ENCODE results near the gene CAMKMT. TPM values are rescaled to one million over a fixed set of nuclear protein-coding genes. Genes with fewer than 3 reads are reported as not detected.

The CAMKMT gene
- total RNA-seq, 2 donors from 2014 or later = 10.7 to 11.6 TPM

GRCh38 chr2:44566059-44566458 is 204.3 kb downstream of the CAMKMT start:
- Histone ChIP-seq H3K36me3 (no peaks in the 10 kb centered on the region), H3K4me3 (no peak overlapping the region), H3K9me3 (no peaks in the 10 kb centered on the region), H3K4me1 (no peaks in the 10 kb centered on the region), H3K9ac (ENCODE audit: low read depth in 2 of 2, low read length in 2 of 2) (no peak overlapping the region), H3K27me3 (no peaks in the 10 kb centered on the region), H3K27ac (no peak overlapping the region)
- no peak for TF ChIP-seq CTCF (IDR thresholded peaks at IDR 0.05)
- intact Hi-C loops (cut with DNase I) = loop anchor here (10.0 kb wide), 1 partner anchor 389 kb away; no protein-coding TSS in a partner anchor
- DNase-seq = no peak

GRCh38 chr2:44569491-44569890 is 207.7 kb downstream of the CAMKMT start:
- H3K9me3 ChIP-seq = no peaks in the 10 kb centered on the region
- no peak for DNase-seq
- intact Hi-C loops (cut with DNase I) = loop anchor here (10.0 kb wide), 1 partner anchor 385 kb away; no protein-coding TSS in a partner anchor
- no peaks in the 10 kb centered on the region for H3K36me3 ChIP-seq
- no peaks in the 10 kb centered on the region for H3K4me1 ChIP-seq
- no peak overlapping the region for H3K27ac ChIP-seq
- no peak overlapping the region for H3K4me3 ChIP-seq
- no peak for TF ChIP-seq CTCF (IDR thresholded peaks at IDR 0.05)
- no peaks in the 10 kb centered on the region for H3K27me3 ChIP-seq
- no peak overlapping the region for H3K9ac ChIP-seq (ENCODE audit: low read depth in 2 of 2, low read length in 2 of 2)

- Histone ChIP-seq H3K36me3 (no peaks in the 10 kb centered on the region), H3K4me1 (no peaks in the 10 kb centered on the region), H3K27me3 (no peaks in the 10 kb centered on the region), H3K9ac (ENCODE audit: low read depth in 2 of 2, low read length in 2 of 2) (no peak overlapping the region), H3K27ac (no peak overlapping the region), H3K9me3 (no peaks in the 10 kb centered on the region), H3K4me3 (no peak overlapping the region)
- DNase-seq = no peak
- TF ChIP-seq CTCF (IDR thresholded peaks at IDR 0.05) = no peak
- intact Hi-C loops (cut with DNase I) = no loop called here
Measured at GRCh38 chr2:44570271-44570670, 208.5 kb downstream of the CAMKMT start.

- TF ChIP-seq CTCF (IDR thresholded peaks at IDR 0.05) = no peak
- intact Hi-C loops (cut with DNase I) = no loop called here
- Histone ChIP-seq H3K4me3 (no peak overlapping the region), H3K27ac (no peak overlapping the region), H3K9ac (ENCODE audit: low read depth in 2 of 2, low read length in 2 of 2) (no peak overlapping the region), H3K9me3 (no peaks in the 10 kb centered on the region), H3K4me1 (no peaks in the 10 kb centered on the region), H3K36me3 (no peaks in the 10 kb centered on the region), H3K27me3 (no peaks in the 10 kb centered on the region)
- no peak for DNase-seq
Measured at GRCh38 chr2:44570777-44571176, 209.0 kb downstream of the CAMKMT start.

GRCh38 chr2:44572196-44572900 is 210.6 kb downstream of the CAMKMT start:
- no peak overlapping the region for H3K9ac ChIP-seq (ENCODE audit: low read depth in 2 of 2, low read length in 2 of 2)
- no peaks in the 10 kb centered on the region for H3K36me3 ChIP-seq
- no peaks in the 10 kb centered on the region for H3K27me3 ChIP-seq
- intact Hi-C loops (cut with DNase I) = no loop called here
- DNase-seq = no peak
- no peak overlapping the region for H3K27ac ChIP-seq
- no peak overlapping the region for H3K4me3 ChIP-seq
- H3K9me3 ChIP-seq = no peaks in the 10 kb centered on the region
- TF ChIP-seq CTCF (IDR thresholded peaks at IDR 0.05) = no peak
- no peaks in the 10 kb centered on the region for H3K4me1 ChIP-seq

Data from colonic mucosa (tissue), 4 donors.